HL-60 (cell line): ENCODE measurements around the gene IL5.

Experiments
- DNase-seq, 2 experiments: peaks; one replicate each; pipeline ENCODE4 v3.0.0-alpha.2; 2010 to 2020; ENCODE audit warnings: low read depth in 1 of 2, low spot score in 1 of 2
- H3K27ac ChIP-seq: fragments of 250-450 bp; sonication (Bioruptor Pico); replicated peaks from 2 replicates; pipeline ENCODE4 v1.5.1; 2020; ENCODE audit warnings: mild to moderate bottlenecking, moderate library complexity
- H3K27me3 ChIP-seq: fragments of 250-450 bp; sonication (Bioruptor Pico); 2 replicates; pipeline ENCODE4 v1.5.1; 2021; ENCODE audit warnings: mild to moderate bottlenecking, moderate library complexity; ENCODE audit not compliant: insufficient read depth, poor library complexity, severe bottlenecking
- H3K4me3 ChIP-seq: replicated peaks from 2 replicates; pipeline ENCODE4 v1.5.1; 2011; ENCODE audit warnings: mild to moderate bottlenecking, control low read depth, low read length; ENCODE audit not compliant: insufficient read depth
- GABPA ChIP-seq: IDR thresholded peaks from 2 replicates; pipeline ENCODE4 v1.6.1; 2012; ENCODE audit warnings: low read depth
- POLR2AphosphoS5 ChIP-seq: IDR thresholded peaks from 2 replicates; pipeline ENCODE4 v1.6.1; 2012; ENCODE audit warnings: low read depth
- SPI1 ChIP-seq: IDR thresholded peaks from 2 replicates; pipeline ENCODE4 v1.6.1; 2012; ENCODE audit warnings: low read depth, mild to moderate bottlenecking, borderline replicate concordance
- TF ChIP-seq, protein P1 (sequence below): IDR thresholded peaks from 2 replicates; pipeline ENCODE4 v1.6.1; 2012; ENCODE audit warnings: low read depth; ENCODE audit not compliant: insufficient replicate concordance
- TF ChIP-seq, protein P2 (sequence below): IDR thresholded peaks from one replicate; pipeline ENCODE4 v1.5.1; 2011; ENCODE audit warnings: low read length, control low read depth, inconsistent platforms; ENCODE audit not compliant: insufficient read depth

Gene IL5

GRCh38 chr5:132503244-132503643 is 40.1 kb downstream of the IL5 start:
- no peak overlapping the region for H3K27ac ChIP-seq
- no peak overlapping the region for H3K4me3 ChIP-seq
- TF ChIP-seq POLR2AphosphoS5, result no peak
- no peak for TF ChIP-seq SPI1
- TF ChIP-seq, protein P1, sequence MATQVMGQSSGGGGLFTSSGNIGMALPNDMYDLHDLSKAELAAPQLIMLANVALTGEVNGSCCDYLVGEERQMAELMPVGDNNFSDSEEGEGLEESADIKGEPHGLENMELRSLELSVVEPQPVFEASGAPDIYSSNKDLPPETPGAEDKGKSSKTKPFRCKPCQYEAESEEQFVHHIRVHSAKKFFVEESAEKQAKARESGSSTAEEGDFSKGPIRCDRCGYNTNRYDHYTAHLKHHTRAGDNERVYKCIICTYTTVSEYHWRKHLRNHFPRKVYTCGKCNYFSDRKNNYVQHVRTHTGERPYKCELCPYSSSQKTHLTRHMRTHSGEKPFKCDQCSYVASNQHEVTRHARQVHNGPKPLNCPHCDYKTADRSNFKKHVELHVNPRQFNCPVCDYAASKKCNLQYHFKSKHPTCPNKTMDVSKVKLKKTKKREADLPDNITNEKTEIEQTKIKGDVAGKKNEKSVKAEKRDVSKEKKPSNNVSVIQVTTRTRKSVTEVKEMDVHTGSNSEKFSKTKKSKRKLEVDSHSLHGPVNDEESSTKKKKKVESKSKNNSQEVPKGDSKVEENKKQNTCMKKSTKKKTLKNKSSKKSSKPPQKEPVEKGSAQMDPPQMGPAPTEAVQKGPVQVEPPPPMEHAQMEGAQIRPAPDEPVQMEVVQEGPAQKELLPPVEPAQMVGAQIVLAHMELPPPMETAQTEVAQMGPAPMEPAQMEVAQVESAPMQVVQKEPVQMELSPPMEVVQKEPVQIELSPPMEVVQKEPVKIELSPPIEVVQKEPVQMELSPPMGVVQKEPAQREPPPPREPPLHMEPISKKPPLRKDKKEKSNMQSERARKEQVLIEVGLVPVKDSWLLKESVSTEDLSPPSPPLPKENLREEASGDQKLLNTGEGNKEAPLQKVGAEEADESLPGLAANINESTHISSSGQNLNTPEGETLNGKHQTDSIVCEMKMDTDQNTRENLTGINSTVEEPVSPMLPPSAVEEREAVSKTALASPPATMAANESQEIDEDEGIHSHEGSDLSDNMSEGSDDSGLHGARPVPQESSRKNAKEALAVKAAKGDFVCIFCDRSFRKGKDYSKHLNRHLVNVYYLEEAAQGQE, result no peak
- TF ChIP-seq, protein P2, sequence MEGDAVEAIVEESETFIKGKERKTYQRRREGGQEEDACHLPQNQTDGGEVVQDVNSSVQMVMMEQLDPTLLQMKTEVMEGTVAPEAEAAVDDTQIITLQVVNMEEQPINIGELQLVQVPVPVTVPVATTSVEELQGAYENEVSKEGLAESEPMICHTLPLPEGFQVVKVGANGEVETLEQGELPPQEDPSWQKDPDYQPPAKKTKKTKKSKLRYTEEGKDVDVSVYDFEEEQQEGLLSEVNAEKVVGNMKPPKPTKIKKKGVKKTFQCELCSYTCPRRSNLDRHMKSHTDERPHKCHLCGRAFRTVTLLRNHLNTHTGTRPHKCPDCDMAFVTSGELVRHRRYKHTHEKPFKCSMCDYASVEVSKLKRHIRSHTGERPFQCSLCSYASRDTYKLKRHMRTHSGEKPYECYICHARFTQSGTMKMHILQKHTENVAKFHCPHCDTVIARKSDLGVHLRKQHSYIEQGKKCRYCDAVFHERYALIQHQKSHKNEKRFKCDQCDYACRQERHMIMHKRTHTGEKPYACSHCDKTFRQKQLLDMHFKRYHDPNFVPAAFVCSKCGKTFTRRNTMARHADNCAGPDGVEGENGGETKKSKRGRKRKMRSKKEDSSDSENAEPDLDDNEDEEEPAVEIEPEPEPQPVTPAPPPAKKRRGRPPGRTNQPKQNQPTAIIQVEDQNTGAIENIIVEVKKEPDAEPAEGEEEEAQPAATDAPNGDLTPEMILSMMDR, result no peak
- no peak for TF ChIP-seq GABPA
- no peaks in the 10 kb centered on the region for H3K27me3 ChIP-seq
- DNase-seq, result no peak

DNA sequence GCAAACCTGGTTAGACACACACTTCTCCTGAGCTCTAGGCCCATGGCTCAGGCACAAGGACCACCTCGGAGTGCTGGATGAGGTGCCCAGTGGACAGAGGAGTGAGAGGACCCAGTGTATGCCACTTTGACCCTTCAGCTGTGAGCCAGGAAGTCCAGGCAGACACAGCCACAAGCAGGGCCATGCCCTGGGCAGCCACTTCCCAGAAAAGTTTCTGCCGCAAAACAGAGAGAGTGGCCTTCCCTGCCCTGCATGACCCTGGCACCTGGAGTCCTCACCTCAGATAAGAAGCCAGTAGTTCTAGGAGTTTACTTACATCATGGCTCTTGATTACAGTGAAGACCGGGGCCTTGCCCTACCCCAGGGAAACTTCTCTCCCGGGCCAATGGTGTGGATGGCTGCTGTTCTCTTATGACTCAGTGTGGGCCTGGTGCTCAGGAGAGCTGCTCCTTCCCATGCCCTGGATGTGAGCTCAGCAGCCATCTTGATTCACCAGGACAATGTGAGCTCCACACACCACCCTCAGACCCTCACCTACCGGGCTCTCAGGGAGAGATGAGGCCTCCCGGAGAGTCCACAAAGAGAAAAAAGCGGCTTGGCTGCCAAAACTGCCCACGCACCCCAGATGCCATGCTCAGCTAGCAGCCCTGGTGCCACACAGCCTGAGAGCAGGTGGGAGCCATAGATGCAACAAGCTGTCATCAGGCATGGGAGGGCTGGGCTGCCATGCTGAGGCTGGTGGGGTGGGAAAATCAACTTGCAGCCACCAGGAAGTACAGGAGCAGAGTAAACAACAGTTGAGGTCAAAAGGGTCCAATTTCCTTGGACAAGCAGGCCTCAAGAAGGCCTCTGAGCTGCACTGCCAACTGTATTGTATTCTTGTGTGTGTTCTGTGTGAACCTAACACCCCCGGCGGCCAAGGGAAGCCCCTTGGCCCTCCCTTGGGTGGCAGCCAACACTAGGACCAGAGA is 41.1 kb downstream of the IL5 start:
- DNase-seq, result no peak
- TF ChIP-seq, protein P2, result no peak
- no peak for TF ChIP-seq GABPA
- no peak for TF ChIP-seq POLR2AphosphoS5
- TF ChIP-seq SPI1, result no peak
- TF ChIP-seq, protein P1, result no peak
- Histone ChIP-seq H3K27me3 (no peaks in the 10 kb centered on the region), H3K4me3 (no peak overlapping the region), H3K27ac (no peak overlapping the region)

DNA sequence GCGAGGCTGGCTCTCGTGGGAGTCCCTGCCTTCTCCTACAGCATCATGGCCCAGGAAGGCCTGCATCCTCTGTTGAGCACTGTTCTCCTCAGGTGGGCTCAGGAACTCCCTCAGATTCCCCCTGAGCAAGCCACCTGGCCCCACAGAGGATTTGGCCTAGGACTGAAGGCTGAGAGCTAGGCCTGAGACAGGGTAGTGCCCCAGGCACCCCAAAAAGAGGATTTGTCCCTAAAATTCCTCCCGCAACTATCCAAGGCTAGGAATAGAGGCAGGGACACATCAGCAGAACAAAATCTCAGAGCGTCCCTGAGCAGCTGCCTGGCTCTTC is 41.7 kb downstream of the IL5 start:
- Histone ChIP-seq H3K27ac (no peak overlapping the region), H3K27me3 (no peaks in the 10 kb centered on the region), H3K4me3 (no peak overlapping the region)
- DNase-seq, result no peak
- no peak for TF ChIP-seq POLR2AphosphoS5
- TF ChIP-seq, protein P2, result no peak
- TF ChIP-seq, protein P1, result no peak
- TF ChIP-seq GABPA, result no peak
- TF ChIP-seq SPI1, result no peak
